HK-2 (cell line): ENCODE results near the gene TCF4.

Source experiments
- DNase-seq: peaks from one replicate; pipeline ENCODE4 v3.0.0-alpha.2; 2018; ENCODE audit not compliant: unreplicated experiment

TCF4 gene

GRCh38 chr18:55440988-55441387 is 147.0 kb downstream of the TCF4 start:
- DNase-seq: no peak

GRCh38 chr18:55439056-55439455 is 148.9 kb downstream of the TCF4 start:
- no peak for DNase-seq

GRCh38 chr18:55435592-55435991 is 152.4 kb downstream of the TCF4 start:
- DNase-seq: no peak

- no peak for DNase-seq
These were observed 154.3 kb downstream of the TCF4 start for GRCh38 chr18:55433648-55434047.

- no peak for DNase-seq
These were observed 154.9 kb downstream of the TCF4 start for GRCh38 chr18:55433140-55433539.

- DNase-seq: no peak
These were observed 155.5 kb downstream of the TCF4 start for GRCh38 chr18:55432307-55433040.

GRCh38 chr18:55430026-55430425 is 158.0 kb downstream of the TCF4 start:
- DNase-seq: no peak

GRCh38 chr18:55427951-55428350 is 160.0 kb downstream of the TCF4 start:
- DNase-seq: no peak

GRCh38 chr18:55425698-55426097 is 162.3 kb downstream of the TCF4 start:
- no peak for DNase-seq

- DNase-seq: no peak
These were observed 165.4 kb downstream of the TCF4 start for GRCh38 chr18:55422456-55423180.

GRCh38 chr18:55421615-55422419 is 166.2 kb downstream of the TCF4 start:
- no peak for DNase-seq

- no peak for DNase-seq
These were observed 166.7 kb downstream of the TCF4 start for GRCh38 chr18:55421308-55421614.

- no peak for DNase-seq
These were observed 167.2 kb downstream of the TCF4 start for GRCh38 chr18:55420665-55421307.

GRCh38 chr18:55419947-55420664 is 167.9 kb downstream of the TCF4 start:
- DNase-seq: no peak

GRCh38 chr18:55419132-55419946 is 168.7 kb downstream of the TCF4 start:
- no peak for DNase-seq

- no peak for DNase-seq
These were observed 169.6 kb downstream of the TCF4 start for GRCh38 chr18:55418439-55418838.

- no peak for DNase-seq
These were observed 171.2 kb downstream of the TCF4 start for GRCh38 chr18:55416791-55417190.

GRCh38 chr18:55415258-55415871 is 172.6 kb downstream of the TCF4 start:
- DNase-seq: peak; percentile 53

GRCh38 chr18:55414475-55414874 is 173.5 kb downstream of the TCF4 start:
- DNase-seq: no peak

GRCh38 chr18:55413474-55413873 is 174.5 kb downstream of the TCF4 start:
- DNase-seq: no peak
